HFFc6 (cell line): Measurements from ENCODE around the gene TREML4. TPM values are rescaled to one million over a fixed set of nuclear protein-coding genes. Genes with fewer than 3 reads are reported as not detected.

ENCODE experiments used
- DNase-seq: peaks from one replicate; pipeline ENCODE4 v3.0.0-alpha.2; 2018
- H3K27ac Mint-ChIP-seq: 2 replicates; pipeline ENCODE4 v1.8.0; 2020; ENCODE audit warnings: mild to moderate bottlenecking, mixed read lengths
- H3K27me3 Mint-ChIP-seq: 2 replicates; pipeline ENCODE4 v1.8.0; 2021; ENCODE audit warnings: mild to moderate bottlenecking, moderate library complexity, mixed read lengths; ENCODE audit not compliant: insufficient read depth
- H3K36me3 Mint-ChIP-seq: 2 replicates; pipeline ENCODE4 v1.8.0; 2021; ENCODE audit warnings: low read depth, mixed read lengths
- H3K4me1 Mint-ChIP-seq: 2 replicates; pipeline ENCODE4 v1.8.0; 2020; ENCODE audit warnings: low read depth, mixed read lengths
- H3K4me3 Mint-ChIP-seq: 2 replicates; pipeline ENCODE4 v1.8.0; 2020; ENCODE audit warnings: mild to moderate bottlenecking, moderate library complexity, mixed read lengths
- H3K9me3 Mint-ChIP-seq: 2 replicates; pipeline ENCODE4 v1.8.0; 2020; ENCODE audit warnings: mild to moderate bottlenecking, mixed read lengths
- CTCF ChIP-seq: fragments of 200-600 bp; sonication (generic); IDR thresholded peaks from 2 replicates; pipeline ENCODE4 v1.5.0; 2021; ENCODE audit warnings: antibody characterized with exemption, mild to moderate bottlenecking
- total RNA-seq, 6 experiments: library from RNA; stranded (reverse); fragmentation: NEBNext Ultra II Directional; extraction: Animal tissue kit (Norgen Biotek cat#: 25700); gene quantifications; 2 replicates in 1 of 6; 3 replicates in 5 of 6; pipeline ENCODE4 v1.2.3, GENCODE V29; 2021

Gene TREML4
- total RNA-seq, 6 experiments from 2014 or later: not detected

- Mint-ChIP-seq H3K4me3 (no peak overlapping the region), H3K27ac (no peak overlapping the region), H3K4me1 (no peaks in the 10 kb centered on the region), H3K36me3 (no peaks in the 10 kb centered on the region), H3K9me3 (peaks cover under 1% of the 10 kb centered on the region; the same call in 1 of the 2 replicates), H3K27me3 (peaks cover 10% of the 10 kb centered on the region)
- DNase-seq: no peak
- no peak for TF ChIP-seq CTCF
Observed at GRCh38 chr6:41268478-41268877, 40.3 kb downstream of the TREML4 start.

GRCh38 chr6:41269166-41269565 is 41.0 kb downstream of the TREML4 start:
- no peaks in the 10 kb centered on the region for H3K9me3 Mint-ChIP-seq
- no peaks in the 10 kb centered on the region for H3K4me1 Mint-ChIP-seq
- H3K4me3 Mint-ChIP-seq: no peak overlapping the region
- TF ChIP-seq CTCF: no peak
- no peak for DNase-seq
- H3K27me3 Mint-ChIP-seq: peaks cover 12% of the 10 kb centered on the region
- H3K27ac Mint-ChIP-seq: no peak overlapping the region
- H3K36me3 Mint-ChIP-seq: no peaks in the 10 kb centered on the region

- Mint-ChIP-seq H3K36me3 (no peaks in the 10 kb centered on the region), H3K27me3 (peaks cover 12% of the 10 kb centered on the region), H3K4me3 (no peak overlapping the region), H3K9me3 (no peaks in the 10 kb centered on the region), H3K4me1 (no peaks in the 10 kb centered on the region), H3K27ac (no peak overlapping the region)
- no peak for DNase-seq
- TF ChIP-seq CTCF: no peak
Observed at GRCh38 chr6:41269716-41270115, 41.6 kb downstream of the TREML4 start.

- no peak for DNase-seq
- Mint-ChIP-seq H3K27me3 (peaks cover 29% of the 10 kb centered on the region), H3K36me3 (no peaks in the 10 kb centered on the region), H3K9me3 (no peaks in the 10 kb centered on the region), H3K4me3 (no peak overlapping the region), H3K27ac (no peak overlapping the region), H3K4me1 (no peaks in the 10 kb centered on the region)
- no peak for TF ChIP-seq CTCF
Observed at GRCh38 chr6:41271901-41272395, 43.8 kb downstream of the TREML4 start.

GRCh38 chr6:41272591-41273240 is 44.6 kb downstream of the TREML4 start:
- peaks cover 36% of the 10 kb centered on the region for H3K27me3 Mint-ChIP-seq
- H3K9me3 Mint-ChIP-seq: no peaks in the 10 kb centered on the region

More at GRCh38 chr6:41272591-41273240, 44.6 kb downstream of the TREML4 start:
- H3K4me1 Mint-ChIP-seq: no peaks in the 10 kb centered on the region
- DNase-seq: no peak
- TF ChIP-seq CTCF: no peak
- H3K4me3 Mint-ChIP-seq: no peak overlapping the region
- no peak overlapping the region for H3K27ac Mint-ChIP-seq
- H3K36me3 Mint-ChIP-seq: no peaks in the 10 kb centered on the region
